Endodermal cell (in vitro differentiated cells): ENCODE data around the gene SFXN3. TPM values are rescaled to one million over a fixed set of nuclear protein-coding genes. Genes with fewer than 3 reads are reported as not detected.
A peak's percentile ranks its signal among the peaks of the same experiment; 100 is the strongest.

ENCODE experiments used
- DNase-seq: peaks from one replicate; pipeline ENCODE4 v3.0.0-alpha.2; 2017
- H3K27ac ChIP-seq: 2 replicates; pipeline ENCODE4 v1.5.1; 2013; ENCODE audit warnings: mild to moderate bottlenecking, low read depth, low read length, moderate library complexity
- H3K27me3 ChIP-seq: 2 replicates; pipeline ENCODE4 v1.6.1; 2013; ENCODE audit warnings: mild to moderate bottlenecking, low read length, moderate library complexity; ENCODE audit not compliant: insufficient read depth, control insufficient read depth, poor library complexity, severe bottlenecking
- H3K36me3 ChIP-seq: 2 replicates; pipeline ENCODE4 v1.7.0; 2013; ENCODE audit warnings: mild to moderate bottlenecking, low read length, moderate library complexity; ENCODE audit not compliant: control insufficient read depth, insufficient read depth
- H3K4me1 ChIP-seq: one replicate; pipeline ENCODE4 v1.7.0; 2013; ENCODE audit warnings: low read length; ENCODE audit not compliant: control insufficient read depth, insufficient read depth
- H3K4me3 ChIP-seq: 2 replicates; pipeline ENCODE4 v1.5.1; 2013; ENCODE audit warnings: mild to moderate bottlenecking, low read length, moderate library complexity
- H3K9ac ChIP-seq: 2 replicates; pipeline ENCODE4 v1.6.1; 2013; ENCODE audit warnings: mild to moderate bottlenecking, low read length, moderate library complexity; ENCODE audit not compliant: poor library complexity, severe bottlenecking; ENCODE audit errors: extremely low read depth
- H3K9me3 ChIP-seq: 2 replicates; pipeline ENCODE4 v1.6.1; 2013; ENCODE audit warnings: mild to moderate bottlenecking, low read length, moderate library complexity; ENCODE audit not compliant: control insufficient read depth
- H3K27ac Mint-ChIP-seq: 2 replicates; pipeline ENCODE4 v1.8.0; 2020; ENCODE audit warnings: mixed read lengths
- H3K27me3 Mint-ChIP-seq: 2 replicates; pipeline ENCODE4 v1.8.0; 2021; ENCODE audit warnings: mild to moderate bottlenecking, mixed read lengths; ENCODE audit not compliant: insufficient read depth
- H3K36me3 Mint-ChIP-seq: 2 replicates; pipeline ENCODE4 v1.8.0; 2020; ENCODE audit warnings: low read depth, mixed read lengths
- H3K4me1 Mint-ChIP-seq: 2 replicates; pipeline ENCODE4 v1.8.0; 2020; ENCODE audit warnings: mixed read lengths
- H3K4me3 Mint-ChIP-seq: 2 replicates; pipeline ENCODE4 v1.8.0; 2020; ENCODE audit warnings: mild to moderate bottlenecking, moderate library complexity, mixed read lengths
- H3K9me3 Mint-ChIP-seq: 2 replicates; pipeline ENCODE4 v1.8.0; 2020; ENCODE audit warnings: mild to moderate bottlenecking, mixed read lengths
- CTCF ChIP-seq: fragments of 200-600 bp; sonication (generic); conservative IDR thresholded peaks from 2 replicates; pipeline ENCODE4 v1.5.0; 2021; ENCODE audit warnings: antibody characterized with exemption, mild to moderate bottlenecking
- WGBS, 2 experiments: methylation state at CpG; one replicate each; pipeline versions ENCODE4 v1.1.5 to v1.1.7; 2013; ENCODE audit warnings: missing lambda C conversion rate in 2 of 2, mixed read lengths in 1 of 2; ENCODE audit not compliant: insufficient coverage in 1 of 2, insufficient read length in 1 of 2; 5-methylcytosine and 5-hydroxymethylcytosine counted together
- total RNA-seq, 2 donors: library from RNA; stranded (reverse); fragmentation: NEBNext Ultra II Directional in 1 of 2; extraction: Animal tissue kit (Norgen Biotek cat#: 25700) in 1 of 2; gene quantifications; 2 replicates in 1 of 2; 3 replicates in 1 of 2; pipeline ENCODE4 v1.2.1, GENCODE V29; 2021

Gene SFXN3
- total RNA-seq, 2 donors from 2014 or later, result 1.8 to 2.1 TPM

GRCh38 chr10:101043363-101043707 is 12.3 kb downstream of the SFXN3 start:
- 39 to 83% methylated on average over 1 to 2 of the region's 2 CpGs for WGBS, 2 experiments

GRCh38 chr10:101044117-101044516 is 13.1 kb downstream of the SFXN3 start:
- WGBS, 2 experiments, result 86 to 100% methylated on average over 2 of the region's 2 CpGs
- Mint-ChIP-seq H3K4me1 (peaks cover 26% of the 10 kb centered on the region), H3K9me3 (no peaks in the 10 kb centered on the region), H3K4me3 (no peak overlapping the region), H3K36me3 (no peaks in the 10 kb centered on the region), H3K27me3 (peaks cover 72% of the 10 kb centered on the region), H3K27ac (no peak overlapping the region)
- no peak overlapping the region for H3K4me3 ChIP-seq
- H3K4me1 ChIP-seq, result no peaks in the 10 kb centered on the region
- H3K9ac ChIP-seq, result no peak overlapping the region
- no peaks in the 10 kb centered on the region for H3K9me3 ChIP-seq
- no peak for DNase-seq
- H3K36me3 ChIP-seq, result no peaks in the 10 kb centered on the region
- H3K27me3 ChIP-seq, result peaks cover 67% of the 10 kb centered on the region
- no peak for TF ChIP-seq CTCF
- H3K27ac ChIP-seq, result no peak overlapping the region

More at GRCh38 chr10:101043363-101043707, 12.3 kb downstream of the SFXN3 start:
- Histone ChIP-seq H3K27ac (peak overlapping the region; percentile 21), H3K9ac (peak overlapping the region; percentile 67), H3K27me3 (peaks cover 67% of the 10 kb centered on the region), H3K4me3 (peak overlapping the region; percentile 80), H3K9me3 (no peaks in the 10 kb centered on the region), H3K4me1 (no peaks in the 10 kb centered on the region), H3K36me3 (no peaks in the 10 kb centered on the region)
- peaks cover 20% of the 10 kb centered on the region for H3K4me1 Mint-ChIP-seq
- H3K27ac Mint-ChIP-seq, result peak overlapping the region; percentile 100
- H3K4me3 Mint-ChIP-seq, result peak overlapping the region; percentile 89
- H3K9me3 Mint-ChIP-seq, result no peaks in the 10 kb centered on the region
- no peaks in the 10 kb centered on the region for H3K36me3 Mint-ChIP-seq
- no peak for TF ChIP-seq CTCF
- H3K27me3 Mint-ChIP-seq, result peaks cover 68% of the 10 kb centered on the region
- DNase-seq, result no peak

- no peaks in the 10 kb centered on the region for H3K9me3 Mint-ChIP-seq
- peak; percentile 79 for DNase-seq
- Histone ChIP-seq H3K36me3 (no peaks in the 10 kb centered on the region), H3K9ac (no peak overlapping the region), H3K27ac (no peak overlapping the region), H3K4me1 (no peaks in the 10 kb centered on the region), H3K9me3 (no peaks in the 10 kb centered on the region), H3K27me3 (peaks cover 77% of the 10 kb centered on the region), H3K4me3 (no peak overlapping the region)
- TF ChIP-seq CTCF, result peak; percentile 39
- H3K4me1 Mint-ChIP-seq, result peaks cover 33% of the 10 kb centered on the region
- peak overlapping the region; percentile 36 for H3K4me3 Mint-ChIP-seq
- H3K27me3 Mint-ChIP-seq, result peaks cover 77% of the 10 kb centered on the region
- H3K36me3 Mint-ChIP-seq, result no peaks in the 10 kb centered on the region
- H3K27ac Mint-ChIP-seq, result peak overlapping the region; percentile 66
- 24 to 34% methylated on average over 7 to 25 of the region's 25 CpGs for WGBS, 2 experiments
These were observed 15.6 kb downstream of the SFXN3 start for GRCh38 chr10:101046332-101047238.
